Vagina (tissue), 2 donors: ENCODE measurements around the gene DTHD1.

ENCODE experiments used
- POLR2AphosphoS5 ChIP-seq, 2 donors: sonication (generic); formaldehyde crosslinking; IDR thresholded peaks; one replicate each; pipeline ENCODE4 v1.9.0; 2017; ENCODE audit warnings: antibody characterized with exemption in 2 of 2, mild to moderate bottlenecking in 2 of 2, low read depth in 1 of 2; ENCODE audit not compliant: insufficient read depth in 1 of 2
- TF ChIP-seq, protein P1 (sequence below), 3 experiments: fragments of 450-650 bp in 2 of 3; fragments of 200-600 bp in 1 of 3; sonication (generic) in 1 of 3; IDR thresholded peaks; one replicate each; pipeline ENCODE4 v1.5.1; 2017 to 2019; ENCODE audit warnings: antibody characterized with exemption in 3 of 3, mild to moderate bottlenecking in 2 of 3, moderate library complexity in 2 of 3

- TF ChIP-seq POLR2AphosphoS5 (IDR thresholded peaks at IDR 0.05; ENCODE audit: insufficient read depth in 1 of 2, low read depth in 1 of 2) = no peak
- TF ChIP-seq, protein P1, sequence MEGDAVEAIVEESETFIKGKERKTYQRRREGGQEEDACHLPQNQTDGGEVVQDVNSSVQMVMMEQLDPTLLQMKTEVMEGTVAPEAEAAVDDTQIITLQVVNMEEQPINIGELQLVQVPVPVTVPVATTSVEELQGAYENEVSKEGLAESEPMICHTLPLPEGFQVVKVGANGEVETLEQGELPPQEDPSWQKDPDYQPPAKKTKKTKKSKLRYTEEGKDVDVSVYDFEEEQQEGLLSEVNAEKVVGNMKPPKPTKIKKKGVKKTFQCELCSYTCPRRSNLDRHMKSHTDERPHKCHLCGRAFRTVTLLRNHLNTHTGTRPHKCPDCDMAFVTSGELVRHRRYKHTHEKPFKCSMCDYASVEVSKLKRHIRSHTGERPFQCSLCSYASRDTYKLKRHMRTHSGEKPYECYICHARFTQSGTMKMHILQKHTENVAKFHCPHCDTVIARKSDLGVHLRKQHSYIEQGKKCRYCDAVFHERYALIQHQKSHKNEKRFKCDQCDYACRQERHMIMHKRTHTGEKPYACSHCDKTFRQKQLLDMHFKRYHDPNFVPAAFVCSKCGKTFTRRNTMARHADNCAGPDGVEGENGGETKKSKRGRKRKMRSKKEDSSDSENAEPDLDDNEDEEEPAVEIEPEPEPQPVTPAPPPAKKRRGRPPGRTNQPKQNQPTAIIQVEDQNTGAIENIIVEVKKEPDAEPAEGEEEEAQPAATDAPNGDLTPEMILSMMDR (IDR thresholded peaks at IDR 0.05) = no peak
These were observed 27.0 kb upstream of the DTHD1 start for GRCh38 chr4:36254371-36254770.
